Neuronal stem cell (in vitro differentiated cells): Measurements from ENCODE around the gene NHEJ1.

Experiments used
- DNase-seq: peaks from one replicate; pipeline ENCODE4 v3.0.0-alpha.2; 2013; ENCODE audit warnings: low spot score
- H2AFZ ChIP-seq: one replicate; pipeline ENCODE4 v1.6.1; 2013; ENCODE audit warnings: mild to moderate bottlenecking, low read length, inconsistent platforms
- H2AK5ac ChIP-seq: 2 replicates; pipeline ENCODE4 v1.6.1; 2013; ENCODE audit warnings: low read depth, mild to moderate bottlenecking, inconsistent platforms, low read length, moderate library complexity, mixed read lengths
- H2BK120ac ChIP-seq: 2 replicates; pipeline ENCODE4 v1.6.1; 2013; ENCODE audit warnings: low read depth, mild to moderate bottlenecking, inconsistent platforms, low read length, moderate library complexity, mixed read lengths
- H2BK12ac ChIP-seq: one replicate; pipeline ENCODE4 v1.6.1; 2013; ENCODE audit warnings: low read length, inconsistent platforms
- H2BK15ac ChIP-seq: 2 replicates; pipeline ENCODE4 v1.6.1; 2013; ENCODE audit warnings: mild to moderate bottlenecking, low read length, inconsistent platforms, mixed read lengths
- H2BK5ac ChIP-seq: one replicate; pipeline ENCODE4 v1.6.1; 2013; ENCODE audit warnings: inconsistent platforms, mild to moderate bottlenecking, low read length, moderate library complexity
- H3K14ac ChIP-seq: one replicate; pipeline ENCODE4 v1.6.1; 2013; ENCODE audit warnings: low read length, inconsistent platforms
- H3K18ac ChIP-seq: 2 replicates; pipeline ENCODE4 v1.6.1; 2013; ENCODE audit warnings: low read length, inconsistent platforms
- H3K23ac ChIP-seq: 2 replicates; pipeline ENCODE4 v1.6.1; 2013; ENCODE audit warnings: low read depth, mild to moderate bottlenecking, mixed read lengths, low read length, inconsistent platforms; ENCODE audit not compliant: poor library complexity
- H3K27ac ChIP-seq: replicated peaks from 3 replicates; pipeline ENCODE4 v1.5.1; 2013; ENCODE audit warnings: low read length, inconsistent platforms
- H3K27me3 ChIP-seq, 3 experiments: 2 replicates each; pipeline ENCODE4 v1.6.1; 2013; ENCODE audit warnings: low read length in 3 of 3, mild to moderate bottlenecking in 2 of 3, inconsistent platforms in 1 of 3, low read depth in 1 of 3, mixed read lengths in 1 of 3, moderate library complexity in 1 of 3; ENCODE audit not compliant: control insufficient read depth in 3 of 3, insufficient read depth in 3 of 3
- H3K36me3 ChIP-seq, 2 donors: replicated peaks in 1 of 2; 2 replicates each; pipeline ENCODE4 v1.6.1; 2013; ENCODE audit warnings: low read length in 2 of 2; ENCODE audit not compliant: control insufficient read depth in 2 of 2, insufficient read depth in 2 of 2
- H3K4ac ChIP-seq: 2 replicates; pipeline ENCODE4 v1.6.1; 2013; ENCODE audit warnings: inconsistent platforms, mild to moderate bottlenecking, low read length, moderate library complexity
- H3K4me1 ChIP-seq, 2 donors: 1 replicate in 1 of 2; 2 replicates in 1 of 2; pipeline ENCODE4 v1.6.1; 2013; ENCODE audit warnings: low read length in 2 of 2, low read depth in 1 of 2; ENCODE audit not compliant: control insufficient read depth in 2 of 2, insufficient read depth in 1 of 2
- H3K4me2 ChIP-seq: one replicate; pipeline ENCODE4 v1.6.1; 2013; ENCODE audit warnings: mild to moderate bottlenecking, low read length, inconsistent platforms; ENCODE audit not compliant: insufficient read depth, poor library complexity, severe bottlenecking
- H3K4me3 ChIP-seq, 2 donors: 2 replicates each; pipeline ENCODE4 v1.5.1; 2013; ENCODE audit warnings: low read length in 2 of 2, mild to moderate bottlenecking in 2 of 2, inconsistent platforms in 1 of 2, moderate library complexity in 1 of 2
- H3K79me1 ChIP-seq: one replicate; pipeline ENCODE4 v1.6.1; 2013; ENCODE audit warnings: low read depth, mild to moderate bottlenecking, inconsistent platforms, low read length, moderate library complexity
- H3K9ac ChIP-seq: one replicate; pipeline ENCODE4 v1.6.1; 2013; ENCODE audit warnings: mild to moderate bottlenecking, low read depth, low read length, inconsistent platforms; ENCODE audit not compliant: poor library complexity
- H3K9me3 ChIP-seq, 2 donors: replicated peaks in 1 of 2; 2 replicates each; pipeline versions ENCODE3 to v1.6.1; 2013; ENCODE audit warnings: low read length in 2 of 2, mild to moderate bottlenecking in 2 of 2, inconsistent platforms in 1 of 2, low read depth in 1 of 2, mixed read lengths in 1 of 2, moderate library complexity in 1 of 2; ENCODE audit not compliant: control insufficient read depth in 2 of 2, insufficient read depth in 1 of 2
- H4K8ac ChIP-seq: one replicate; pipeline ENCODE4 v1.6.1; 2013; ENCODE audit warnings: low read depth, mild to moderate bottlenecking, inconsistent platforms, low read length, moderate library complexity
- H4K91ac ChIP-seq: one replicate; pipeline ENCODE4 v1.6.1; 2013; ENCODE audit warnings: low read length, low read depth, mild to moderate bottlenecking, inconsistent platforms; ENCODE audit not compliant: poor library complexity
- WGBS, 2 donors: extraction: QIAGEN DNeasy Blood & Tissue Kit; methylation state at CpG; one replicate each; pipeline ENCODE4 v1.1.7; 2013; ENCODE audit warnings: missing lambda C conversion rate in 2 of 2, mixed read lengths in 1 of 2; ENCODE audit not compliant: insufficient read length in 2 of 2, insufficient replicate concordance in 1 of 2; ENCODE audit errors: extremely low coverage in 2 of 2; 5-methylcytosine and 5-hydroxymethylcytosine counted together

NHEJ1 gene

DNA sequence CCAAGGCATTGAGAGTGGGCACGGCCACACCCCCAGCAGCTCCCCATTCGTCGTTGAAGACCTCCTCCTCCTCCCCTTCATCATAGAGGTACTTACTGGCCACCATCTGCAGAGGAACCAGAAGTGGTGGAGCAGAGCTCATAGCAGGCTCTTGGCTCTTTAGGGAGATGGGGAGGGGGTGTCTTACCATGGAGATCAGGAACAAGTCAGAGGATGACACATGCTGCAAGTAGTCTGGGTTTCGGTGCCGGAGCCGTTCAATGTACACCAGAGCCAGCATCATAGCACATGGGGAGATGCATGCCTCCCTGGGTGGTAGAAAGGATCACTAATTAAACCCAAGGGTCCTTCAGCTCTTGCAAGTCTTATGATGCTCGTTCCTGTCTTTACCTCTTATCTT lies 14.2 kb upstream of the NHEJ1 start:
- no peak overlapping the region for H3K4me2 ChIP-seq
- no CpG with 5 or more reads among the region's 7 CpGs for WGBS, 2 donors
- H3K14ac ChIP-seq: no peak overlapping the region
- no peak overlapping the region for H3K18ac ChIP-seq
- H3K27me3 ChIP-seq: no peaks in the 10 kb centered on the region
- H3K27ac ChIP-seq: no peak overlapping the region
- H2AFZ ChIP-seq: no peak overlapping the region
- H3K4ac ChIP-seq: no peak overlapping the region
- H3K9me3 ChIP-seq: no peaks in the 10 kb centered on the region
- no peak overlapping the region for H2AK5ac ChIP-seq
- H3K79me1 ChIP-seq: peaks cover 5% of the 10 kb centered on the region
- no peak overlapping the region for H3K23ac ChIP-seq
- no peak overlapping the region for H4K8ac ChIP-seq
- no peak overlapping the region for H2BK5ac ChIP-seq
- peaks cover 13 to 41% of the 10 kb centered on the region in 2 donors for H3K36me3 ChIP-seq
- no peak overlapping the region for H3K9ac ChIP-seq
- no peak overlapping the region for H3K4me3 ChIP-seq
- DNase-seq: no peak
- H2BK15ac ChIP-seq: no peak overlapping the region
- no peak overlapping the region for H2BK12ac ChIP-seq
- no peak overlapping the region for H2BK120ac ChIP-seq
- peaks cover 8 to 9% of the 10 kb centered on the region in 2 donors for H3K4me1 ChIP-seq
- H4K91ac ChIP-seq: no peak overlapping the region

DNA sequence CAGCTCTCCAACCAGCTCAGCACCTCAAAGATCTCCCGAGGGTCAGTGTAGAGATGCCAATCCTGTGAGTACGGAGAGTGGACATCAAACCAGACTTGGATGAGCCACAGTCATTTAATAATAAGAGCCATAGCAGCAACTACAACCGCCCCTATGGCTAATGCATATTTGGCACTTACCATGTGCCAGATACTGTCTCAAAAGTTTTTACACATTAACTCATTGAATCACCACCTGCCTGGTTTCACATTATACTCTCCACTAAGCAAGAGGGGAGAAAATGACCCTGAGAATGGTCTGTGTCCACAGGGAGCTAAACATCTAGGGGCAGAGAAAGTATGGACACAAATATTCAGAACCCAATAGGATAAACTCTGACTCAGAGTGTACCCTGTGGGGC lies 13.5 kb upstream of the NHEJ1 start:
- Histone ChIP-seq H3K9ac (no peak overlapping the region), H4K8ac (no peak overlapping the region), H2AFZ (no peak overlapping the region), H3K9me3 (no peaks in the 10 kb centered on the region), H3K23ac (no peak overlapping the region), H3K4ac (no peak overlapping the region), H2BK5ac (no peak overlapping the region), H2BK120ac (no peak overlapping the region), H2AK5ac (no peak overlapping the region), H2BK15ac (no peak overlapping the region), H2BK12ac (no peak overlapping the region), H3K79me1 (peaks cover 5% of the 10 kb centered on the region), H4K91ac (no peak overlapping the region), H3K4me1 (peaks cover 8 to 9% of the 10 kb centered on the region in 2 donors), H3K36me3 (peaks cover 11 to 36% of the 10 kb centered on the region in 2 donors), H3K4me3 (no peak overlapping the region), H3K14ac (no peak overlapping the region), H3K18ac (no peak overlapping the region), H3K27ac (no peak overlapping the region), H3K4me2 (no peak overlapping the region), H3K27me3 (no peaks in the 10 kb centered on the region)
- DNase-seq: no peak
- WGBS, 2 donors: no CpG with 5 or more reads among the region's 3 CpGs

DNA sequence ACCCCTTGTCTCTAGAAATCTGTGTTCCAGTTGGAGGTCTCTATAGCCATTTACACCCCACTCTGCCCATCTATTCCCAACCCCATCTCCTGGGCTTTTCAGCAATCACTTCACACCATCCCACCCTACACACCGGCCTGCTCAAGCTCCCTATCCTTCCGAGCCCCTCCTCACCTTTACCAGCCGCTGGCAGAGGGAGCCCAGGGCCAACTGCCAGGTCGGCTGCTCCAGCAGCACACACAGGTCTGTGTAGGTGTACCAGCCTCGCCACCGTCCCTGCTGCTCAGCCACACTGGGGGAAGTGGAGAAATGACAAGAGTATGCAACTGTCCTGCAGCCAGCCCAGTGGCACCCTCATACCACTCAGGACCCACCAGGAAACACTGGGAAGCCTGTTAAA lies 12.6 kb upstream of the NHEJ1 start:
- no peak overlapping the region for H3K4ac ChIP-seq
- H2BK12ac ChIP-seq: no peak overlapping the region
- no peak overlapping the region for H4K91ac ChIP-seq
- no peak overlapping the region for H3K23ac ChIP-seq
- no peak for DNase-seq
- no peak overlapping the region for H3K27ac ChIP-seq
- no peak overlapping the region for H3K4me3 ChIP-seq
- peaks cover 3% of the 10 kb centered on the region in 2 donors for H3K4me1 ChIP-seq
- H3K9me3 ChIP-seq: no peaks in the 10 kb centered on the region
- no peak overlapping the region for H2BK120ac ChIP-seq
- no peak overlapping the region for H3K4me2 ChIP-seq
- H3K36me3 ChIP-seq: peaks cover 11 to 36% of the 10 kb centered on the region in 2 donors
- no peak overlapping the region for H4K8ac ChIP-seq
- H2BK5ac ChIP-seq: no peak overlapping the region
- H3K9ac ChIP-seq: no peak overlapping the region
- H2AFZ ChIP-seq: no peak overlapping the region
- H2AK5ac ChIP-seq: no peak overlapping the region
- no peaks in the 10 kb centered on the region for H3K27me3 ChIP-seq
- H3K18ac ChIP-seq: no peak overlapping the region
- H2BK15ac ChIP-seq: no peak overlapping the region
- WGBS, 2 donors: no CpG with 5 or more reads among the region's 6 CpGs
- peaks cover 3% of the 10 kb centered on the region for H3K79me1 ChIP-seq
- H3K14ac ChIP-seq: no peak overlapping the region

DNA sequence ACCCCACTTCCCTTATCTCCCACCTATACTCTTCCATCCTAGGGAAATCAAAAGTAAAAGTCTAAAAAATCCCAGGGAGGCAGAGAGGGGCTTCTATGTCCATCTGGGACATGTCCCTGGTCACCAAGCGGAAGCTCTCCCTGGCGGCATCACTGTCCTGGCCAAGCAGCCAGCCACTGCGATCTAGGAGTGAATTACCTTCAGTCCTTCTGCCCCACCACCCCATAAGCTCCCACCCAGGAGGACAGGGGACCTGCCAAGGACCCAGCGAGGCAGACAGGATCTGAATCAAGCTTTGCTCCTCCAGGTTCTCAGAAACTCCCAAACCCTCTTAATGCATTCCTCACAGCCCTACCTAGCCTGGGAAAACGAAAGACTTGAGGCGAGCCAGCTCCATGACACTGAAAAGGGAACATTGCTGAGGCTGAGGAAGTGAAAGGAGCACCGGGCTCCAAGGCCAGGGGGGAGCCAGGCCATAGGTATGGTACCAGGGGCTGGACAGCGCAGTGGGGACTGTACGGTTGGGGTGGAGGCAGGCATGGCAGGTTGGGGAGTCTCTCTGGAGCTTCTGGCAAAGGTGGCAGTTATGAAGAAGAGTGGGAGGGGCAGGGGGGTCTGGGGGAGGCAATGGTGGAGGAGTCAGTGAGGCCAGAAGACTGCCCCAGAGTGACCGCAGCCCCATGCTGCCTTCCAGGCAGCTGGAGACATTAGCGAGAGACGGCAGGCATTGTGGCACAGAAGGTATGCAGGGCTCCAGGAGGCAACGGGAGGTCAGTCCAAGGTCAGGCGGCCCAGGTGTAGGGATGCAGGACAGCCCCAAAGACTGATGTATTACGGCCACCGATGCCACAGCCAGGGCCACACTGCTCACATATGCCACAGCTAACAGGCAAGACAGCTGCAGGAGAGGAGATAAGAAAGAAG lies 11.9 kb upstream of the NHEJ1 start:
- H3K4me1 ChIP-seq: peaks cover 3% of the 10 kb centered on the region in 2 donors
- H3K27me3 ChIP-seq: no peaks in the 10 kb centered on the region
- H4K91ac ChIP-seq: no peak overlapping the region
- H3K4me3 ChIP-seq: no peak overlapping the region
- H3K9me3 ChIP-seq: no peaks in the 10 kb centered on the region
- no peak overlapping the region for H2AK5ac ChIP-seq
- no peak overlapping the region for H3K18ac ChIP-seq
- no peak overlapping the region for H2AFZ ChIP-seq
- H3K27ac ChIP-seq: no peak overlapping the region
- H2BK120ac ChIP-seq: no peak overlapping the region
- H2BK15ac ChIP-seq: no peak overlapping the region
- H3K9ac ChIP-seq: no peak overlapping the region
- H3K14ac ChIP-seq: no peak overlapping the region
- no CpG with 5 or more reads among the region's 16 CpGs for WGBS, 2 donors
- no peak overlapping the region for H4K8ac ChIP-seq
- no peak for DNase-seq
- H2BK12ac ChIP-seq: no peak overlapping the region
- H3K36me3 ChIP-seq: peaks cover 11 to 36% of the 10 kb centered on the region in 2 donors
- H3K79me1 ChIP-seq: peaks cover 3% of the 10 kb centered on the region
- no peak overlapping the region for H3K23ac ChIP-seq
- no peak overlapping the region for H3K4ac ChIP-seq
- no peak overlapping the region for H2BK5ac ChIP-seq
- no peak overlapping the region for H3K4me2 ChIP-seq
